ENCODE measurements around the gene ANKRD63.

ANKRD63 gene

GRCh38 chr15:40295877-40296560 is 13.2 kb upstream of the ANKRD63 start:
- no peak for DNase-seq (ENCODE audit: low spot score)

GRCh38 chr15:40295297-40295696 is 12.4 kb upstream of the ANKRD63 start:
- no peak for DNase-seq (ENCODE audit: low spot score)

GRCh38 chr15:40293905-40294895 is 11.3 kb upstream of the ANKRD63 start:
- DNase-seq (ENCODE audit: low spot score): no peak

DNA sequence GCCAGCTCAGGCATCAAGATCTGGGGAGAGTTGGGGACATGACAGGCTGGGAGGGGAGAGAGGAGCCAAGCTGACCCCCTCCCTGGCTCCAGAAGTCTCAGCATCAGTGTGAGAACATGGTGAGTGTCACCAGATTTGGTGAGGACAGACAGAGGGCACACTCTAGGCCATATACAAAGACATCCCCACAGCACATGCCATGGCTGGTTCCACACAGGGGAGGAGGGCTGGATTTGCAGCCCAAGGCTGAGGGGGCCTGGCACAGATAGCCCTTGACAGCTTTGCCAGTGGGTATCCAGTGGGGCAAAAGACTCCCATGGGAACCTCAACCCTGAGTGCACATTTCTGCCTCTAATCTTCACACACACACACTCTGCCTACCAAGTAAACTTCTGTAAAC is 10.1 kb upstream of the ANKRD63 start:
- DNase-seq (ENCODE audit: low spot score): no peak

DNA sequence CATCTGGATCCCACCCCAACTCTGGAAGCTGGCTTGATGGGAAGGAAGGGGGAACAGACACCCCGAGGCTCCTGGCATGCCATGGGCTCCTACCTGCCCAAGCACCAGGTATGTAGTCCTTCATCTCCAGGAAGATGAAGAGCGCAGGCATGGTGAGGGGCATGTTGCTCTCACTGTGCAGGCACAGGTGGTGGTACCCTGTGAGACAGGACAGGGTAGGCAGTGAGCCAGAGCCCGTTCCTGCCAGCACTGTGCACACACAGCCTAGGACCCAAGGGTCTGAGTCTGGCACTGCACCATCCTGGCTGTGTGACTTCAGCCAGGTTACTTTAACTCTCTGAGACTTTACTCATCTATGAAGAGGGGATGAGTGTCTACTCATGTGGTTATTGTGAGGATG is 9.4 kb upstream of the ANKRD63 start:
- no peak for DNase-seq (ENCODE audit: low spot score)

- peak; percentile 86 for DNase-seq (ENCODE audit: low spot score)
Measured at GRCh38 chr15:40290918-40291574, 8.2 kb upstream of the ANKRD63 start.

DNA sequence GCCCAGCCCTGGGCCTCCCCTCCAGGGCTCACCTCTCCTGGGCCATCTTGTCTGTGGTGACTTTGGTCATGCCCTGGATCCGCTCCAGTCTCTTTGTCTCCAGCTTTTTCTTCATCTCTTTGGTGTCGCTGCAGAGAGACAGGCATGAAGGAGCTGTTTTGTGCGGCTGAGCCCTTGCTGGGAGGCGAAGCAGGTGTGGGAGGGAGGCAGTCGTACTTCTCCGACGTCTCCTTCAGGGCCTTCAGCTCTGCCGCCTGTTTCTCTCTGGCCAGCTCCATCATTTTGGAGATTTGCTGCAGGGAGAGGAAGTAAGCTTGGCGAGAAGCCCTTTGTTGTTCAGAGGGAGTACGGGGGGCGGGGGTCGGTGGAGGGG is 7.7 kb upstream of the ANKRD63 start:
- no peak for DNase-seq (ENCODE audit: low spot score)

DNA sequence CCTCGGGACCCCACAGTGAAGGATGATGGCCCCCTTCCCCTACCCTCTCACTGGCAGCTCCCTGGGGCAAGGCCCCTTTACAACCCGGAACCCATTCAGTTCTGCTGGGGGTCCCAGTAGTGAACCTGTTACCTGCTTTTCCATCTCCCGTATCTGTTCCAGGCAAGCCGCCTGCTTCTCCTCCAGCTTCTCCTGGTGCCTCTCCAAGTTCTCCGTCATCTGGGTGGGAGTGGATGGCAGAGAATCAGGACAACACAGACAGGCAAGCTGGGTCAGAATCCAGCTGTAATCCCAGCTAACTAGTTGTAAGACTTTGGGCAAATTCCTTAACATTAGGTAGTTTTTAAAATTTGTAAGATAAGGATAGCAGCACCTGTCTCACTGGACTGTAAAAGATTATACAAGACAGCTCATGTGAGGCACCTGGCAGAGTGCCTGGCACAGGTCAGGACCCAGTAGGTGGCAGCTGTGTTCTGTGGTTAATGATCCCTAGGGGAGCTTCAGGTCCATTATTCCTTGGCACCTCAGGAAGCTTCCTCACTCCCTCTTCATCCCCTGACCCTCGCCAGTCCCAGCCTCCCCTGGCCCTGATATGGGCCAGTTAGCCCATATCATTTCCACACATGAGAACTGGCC is 6.4 kb upstream of the ANKRD63 start:
- DNase-seq (ENCODE audit: low spot score): no peak

GRCh38 chr15:40287968-40288367 is 5.1 kb upstream of the ANKRD63 start:
- no peak for DNase-seq (ENCODE audit: low spot score)

- DNase-seq (ENCODE audit: low spot score): no peak
Measured at GRCh38 chr15:40287505-40287904, 4.6 kb upstream of the ANKRD63 start.

GRCh38 chr15:40286794-40287193 is 3.9 kb upstream of the ANKRD63 start:
- DNase-seq (ENCODE audit: low spot score): no peak

DNA sequence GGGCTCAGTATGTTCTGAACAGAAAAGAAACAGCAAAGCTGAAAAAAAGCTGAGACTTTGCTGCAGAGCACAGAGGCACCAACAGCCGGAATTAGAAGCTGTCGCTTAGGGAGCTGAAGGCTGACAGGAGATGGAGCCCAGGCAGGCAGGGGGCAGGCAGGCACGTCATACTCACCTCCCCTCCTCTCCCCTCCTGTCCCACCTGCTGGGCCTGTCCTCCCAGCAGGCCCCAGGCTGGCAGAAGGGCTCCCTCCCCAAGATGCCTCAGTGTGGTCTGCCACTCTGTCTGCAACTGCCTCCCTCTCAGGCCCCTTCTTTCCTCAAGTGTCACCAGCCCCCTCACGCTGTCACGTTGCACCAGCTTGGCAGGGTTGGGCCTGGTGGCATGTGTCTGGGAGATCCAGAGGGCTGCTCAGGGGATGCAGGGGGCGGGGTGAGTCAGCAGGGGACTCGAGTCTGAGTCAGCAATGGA is 3.2 kb upstream of the ANKRD63 start:
- no peak for DNase-seq (ENCODE audit: low spot score)

- DNase-seq (ENCODE audit: low spot score): peak; percentile 32
Measured at GRCh38 chr15:40285554-40286011, 2.7 kb upstream of the ANKRD63 start.

DNA sequence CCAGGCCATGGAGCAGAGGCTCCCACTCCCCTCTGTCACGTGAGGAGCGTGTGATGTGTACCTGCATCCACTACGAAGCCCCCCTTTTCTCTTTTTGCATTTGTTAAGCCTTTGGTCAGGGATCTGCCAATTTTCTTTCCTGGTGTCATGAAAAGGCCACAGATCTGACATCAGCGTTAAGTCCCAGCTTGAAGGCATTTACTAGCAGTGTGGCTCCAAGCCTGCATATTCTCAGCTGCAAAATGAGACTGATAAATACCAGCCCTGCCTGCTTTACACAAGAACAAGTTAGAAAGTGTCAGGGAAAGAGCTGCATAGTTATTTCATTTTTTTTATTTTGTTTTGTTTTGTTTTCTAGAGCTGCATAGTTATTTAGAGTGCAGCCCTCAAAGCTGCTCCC is 2.3 kb upstream of the ANKRD63 start:
- peak; percentile 44 for DNase-seq (ENCODE audit: low spot score)

GRCh38 chr15:40283615-40284300 is 894 bp upstream of the ANKRD63 start:
- DNase-seq (ENCODE audit: low spot score): no peak

DNA sequence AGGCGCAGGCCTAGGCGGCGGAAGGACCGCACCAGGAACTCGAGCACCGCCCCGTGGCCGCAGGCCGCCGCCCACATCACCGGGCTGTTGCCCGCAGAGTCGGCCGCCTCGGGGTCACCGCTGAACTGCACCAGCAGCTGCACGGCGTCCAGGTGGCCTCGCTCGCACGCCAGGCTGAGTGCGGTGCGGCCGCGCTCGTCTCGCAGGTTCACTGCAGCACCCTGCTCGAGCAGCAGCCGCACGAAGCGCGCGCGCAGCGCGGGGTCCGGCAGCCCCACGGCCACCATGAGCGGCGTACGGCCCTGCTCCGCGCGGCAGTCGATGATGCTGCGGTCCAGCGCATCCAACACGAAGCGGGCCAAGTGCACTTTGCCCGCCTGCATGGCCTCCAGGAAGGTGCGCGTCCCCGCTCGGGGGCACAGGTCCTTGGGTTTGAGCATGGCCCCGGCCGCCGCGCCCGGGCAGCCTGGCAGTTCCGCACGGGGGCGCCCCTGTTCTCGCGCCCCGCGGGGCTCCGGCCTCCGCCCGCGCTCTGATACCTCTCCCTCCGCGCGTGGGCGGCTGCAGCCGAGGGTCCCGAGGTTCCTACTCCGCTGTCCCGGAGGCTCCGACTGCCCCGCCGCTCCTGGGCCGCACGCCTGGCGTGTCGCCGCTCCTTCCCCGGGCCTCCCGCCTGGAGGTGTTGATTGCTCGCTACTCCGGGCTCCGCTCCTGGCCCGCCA is 556 bp downstream of the ANKRD63 start:
- peak; percentile 66 for DNase-seq (ENCODE audit: low spot score)

GRCh38 chr15:40281801-40282146 is 1.1 kb downstream of the ANKRD63 start:
- no peak for DNase-seq (ENCODE audit: low spot score)

- DNase-seq (ENCODE audit: low spot score): no peak
Measured at GRCh38 chr15:40281057-40281800, 1.6 kb downstream of the ANKRD63 start.

DNA sequence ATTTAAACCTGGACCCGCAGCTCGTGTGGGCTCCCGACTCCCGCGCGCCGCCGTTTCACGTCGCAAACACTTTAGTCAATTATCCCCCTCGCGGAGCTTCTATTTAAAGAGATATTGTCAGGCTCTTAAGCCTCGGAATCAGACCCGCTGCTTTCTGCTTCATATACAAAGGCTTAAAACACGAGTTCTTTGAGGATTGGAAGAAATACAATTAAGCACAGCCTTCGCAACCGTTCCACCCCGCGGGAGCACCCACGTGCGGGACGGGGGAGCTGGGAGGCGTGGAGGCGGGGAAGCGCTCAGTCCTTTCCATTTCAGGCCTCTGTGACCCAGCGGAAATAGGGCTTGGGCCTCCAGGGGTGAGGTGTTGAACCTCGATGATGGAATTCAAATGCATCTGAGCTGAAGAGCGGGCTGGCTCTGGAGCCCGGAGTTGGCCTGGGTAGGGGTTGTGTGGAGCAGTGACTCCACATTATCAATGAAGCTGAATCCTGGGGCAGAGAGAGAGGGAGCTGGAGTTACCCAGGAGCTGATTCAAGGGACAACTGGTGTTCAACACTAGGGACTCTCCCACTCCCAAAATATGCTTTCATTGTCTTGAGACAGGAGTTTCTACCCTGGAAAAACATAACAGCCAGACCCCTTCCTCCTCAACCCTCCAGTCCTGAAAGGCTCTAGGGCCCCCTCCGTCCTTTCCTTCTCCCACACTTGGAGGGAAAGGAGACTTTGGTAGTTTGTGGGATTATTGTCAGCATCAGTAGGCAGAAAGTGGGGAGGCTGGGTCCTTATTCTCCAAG is 2.4 kb downstream of the ANKRD63 start:
- DNase-seq (ENCODE audit: low spot score): no peak
